Stimulated activated CD8-positive, alpha-beta memory T cell treated with anti-CD3 and anti-CD28 coated beads, Interleukin-15, amount 100 ng/mL, for 4 hours (primary cell): ENCODE data around the gene ABTB1.

ENCODE experiments used
- DNase-seq, 2 donors: peaks; one replicate each; pipeline ENCODE4 v3.0.0-alpha.2; 2020; ENCODE audit warnings: low read depth in 2 of 2

The ABTB1 gene

GRCh38 chr3:127686512-127686894 lies 13.8 kb downstream of the ABTB1 start:
- DNase-seq, result no peak

GRCh38 chr3:127687228-127687737 lies 14.5 kb downstream of the ABTB1 start:
- DNase-seq, result no peak

GRCh38 chr3:127688022-127688415 lies 15.3 kb downstream of the ABTB1 start:
- DNase-seq, result no peak

DNA sequence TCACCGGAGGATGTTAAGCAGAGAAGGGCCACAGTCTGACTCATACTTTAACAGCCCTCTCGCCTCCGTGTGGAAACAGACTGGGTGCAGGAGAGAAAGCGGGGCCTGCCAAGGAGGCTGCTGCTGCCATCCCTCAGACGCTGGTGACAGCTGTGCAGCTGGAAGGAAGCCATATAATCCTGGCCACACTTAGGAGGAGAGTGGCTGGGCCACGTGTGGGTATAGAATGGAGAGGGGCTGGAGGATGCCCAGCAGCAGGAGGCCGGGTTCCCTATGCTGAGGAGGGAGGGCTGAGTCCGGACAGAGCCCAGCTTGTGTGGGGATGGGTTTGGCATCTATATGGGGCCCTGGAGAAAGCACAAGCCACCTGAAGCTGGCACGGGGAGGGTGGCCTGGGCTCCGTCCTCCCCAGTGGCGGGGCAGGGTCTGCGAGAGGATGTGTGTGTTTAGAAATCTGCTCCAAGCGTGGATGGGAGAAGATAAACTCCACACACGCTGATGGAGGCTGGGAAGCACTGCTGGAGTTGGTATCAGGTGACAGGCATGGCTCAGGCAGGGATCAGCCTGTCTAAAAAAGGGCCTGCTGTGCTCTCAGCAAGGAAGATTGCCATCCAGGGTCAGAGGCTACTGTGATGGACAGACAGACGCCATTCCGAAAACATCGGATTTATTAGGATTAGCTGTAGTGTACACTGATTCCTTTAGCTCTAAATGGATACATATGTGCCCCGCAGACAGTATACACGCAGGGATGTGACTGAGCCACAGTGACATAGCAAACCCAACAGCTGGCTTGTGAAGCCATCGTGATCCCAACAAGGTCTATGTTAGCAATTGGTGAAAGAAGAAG lies 15.9 kb downstream of the ABTB1 start:
- DNase-seq, result no peak

DNA sequence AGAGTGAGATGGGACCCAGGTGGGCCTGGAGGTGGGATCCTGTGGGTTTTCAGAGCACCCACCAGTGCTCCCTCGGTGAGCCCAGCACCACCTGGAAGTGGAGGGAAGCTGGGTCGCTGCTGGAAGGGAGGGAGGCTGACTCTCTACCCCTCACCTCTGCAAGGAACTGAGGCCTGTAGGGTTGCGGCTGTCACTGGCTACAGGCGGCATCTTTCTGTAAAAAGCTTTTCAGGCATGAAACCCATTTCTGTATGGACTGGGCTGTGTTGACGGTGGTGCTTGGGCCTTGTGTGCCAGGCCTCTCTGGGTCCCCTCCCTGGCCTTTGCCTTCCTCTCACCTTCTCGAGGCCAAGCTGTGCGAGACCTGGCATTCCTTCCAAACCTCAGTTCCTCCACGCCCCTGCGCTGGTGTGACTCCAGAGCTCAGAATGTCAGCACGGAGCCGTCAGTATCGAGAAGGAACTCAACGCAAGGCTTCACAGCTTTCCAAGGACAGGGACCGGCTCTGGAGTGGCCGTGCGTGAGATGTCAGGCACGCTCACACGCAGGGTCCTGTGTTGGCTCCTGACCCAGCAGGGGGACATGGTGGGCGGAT lies 16.6 kb downstream of the ABTB1 start:
- DNase-seq, result no peak

GRCh38 chr3:127690106-127690505 lies 17.4 kb downstream of the ABTB1 start:
- no peak for DNase-seq

GRCh38 chr3:127690823-127691452 lies 18.2 kb downstream of the ABTB1 start:
- no peak for DNase-seq

- DNase-seq, result no peak
Measured at GRCh38 chr3:127691489-127691888, 18.7 kb downstream of the ABTB1 start.

DNA sequence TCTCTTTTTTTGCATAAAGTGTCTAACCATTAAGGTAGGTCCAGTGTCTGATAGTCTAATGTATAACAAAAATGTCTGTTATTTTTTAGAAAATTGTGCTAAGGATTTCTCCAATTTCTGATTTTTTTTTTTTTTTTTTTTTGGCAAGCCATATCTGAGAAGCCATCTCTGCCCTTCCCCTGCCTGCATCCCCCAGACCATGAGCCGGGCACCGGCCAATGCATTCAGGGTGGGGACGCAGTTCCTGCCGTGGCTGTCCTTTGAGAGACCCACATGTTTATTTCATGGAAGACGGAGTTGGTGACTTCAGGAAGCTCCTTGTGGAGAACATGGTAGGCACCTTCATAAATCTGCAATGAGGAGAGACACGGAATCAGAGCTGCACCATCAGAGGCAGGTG lies 19.2 kb downstream of the ABTB1 start:
- DNase-seq, result no peak

DNA sequence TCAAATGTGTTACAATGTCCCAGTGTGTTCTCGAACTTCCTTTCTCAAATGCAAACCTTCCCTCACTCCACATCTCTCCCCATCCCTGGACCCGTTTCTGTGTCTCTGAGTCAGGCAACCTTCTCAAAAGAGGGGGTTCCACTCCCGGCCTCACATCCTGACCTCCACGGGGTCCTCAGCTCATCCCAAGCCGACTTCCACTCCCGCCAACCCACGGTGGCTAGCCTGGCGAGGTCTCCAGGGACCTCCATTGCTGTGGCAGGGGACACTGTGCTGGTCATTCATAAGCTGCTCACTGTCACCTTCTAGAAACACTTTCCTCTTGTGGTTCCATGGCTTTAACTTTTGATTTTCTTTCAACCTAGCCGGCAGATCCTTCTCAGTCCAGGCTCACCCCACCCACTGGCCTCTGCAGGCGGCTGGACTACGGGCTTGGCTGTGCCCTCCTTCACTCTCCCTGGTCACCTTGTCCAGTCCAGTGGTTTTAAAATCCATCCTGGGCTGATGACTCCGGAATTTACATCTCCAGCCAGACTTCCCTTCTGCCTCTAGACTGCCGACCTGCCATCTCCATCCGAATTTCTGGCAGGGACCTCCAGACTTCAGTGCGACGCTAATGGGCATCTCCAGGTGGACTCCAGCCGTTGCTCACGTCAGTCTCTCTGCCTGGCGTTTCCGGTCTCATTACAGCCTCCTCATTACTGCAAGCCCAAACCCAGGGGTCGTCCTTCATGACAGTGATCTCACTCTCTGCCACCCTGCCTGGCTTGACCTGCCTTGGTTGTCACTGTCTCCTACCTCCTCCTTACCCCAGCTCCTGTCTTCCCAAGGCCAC lies 20.0 kb downstream of the ABTB1 start:
- DNase-seq, result no peak

DNA sequence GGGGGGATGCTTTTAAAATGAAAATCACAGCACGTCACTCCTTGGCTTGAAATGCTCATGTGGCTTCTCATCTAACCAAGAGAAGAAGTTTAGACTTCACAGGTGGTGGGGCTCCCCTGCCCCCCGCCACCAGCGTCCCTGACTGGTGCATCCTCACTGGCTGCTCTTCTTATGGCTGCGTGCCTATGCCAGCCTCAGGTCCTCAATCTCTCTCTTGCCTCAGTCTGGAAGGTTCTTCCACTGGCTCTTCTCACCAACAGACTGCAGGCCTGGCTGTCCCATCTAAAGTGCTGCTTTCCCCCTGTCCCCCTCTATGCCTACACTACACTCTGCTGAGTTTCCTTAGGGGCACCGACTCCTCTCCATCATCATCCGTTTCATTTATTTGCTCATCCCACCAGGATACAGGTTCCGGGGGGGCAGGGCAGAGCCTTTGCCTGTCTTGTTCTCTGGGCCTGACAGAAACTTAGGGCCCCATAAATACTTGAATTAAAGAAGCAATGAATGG lies 20.6 kb downstream of the ABTB1 start:
- no peak for DNase-seq

- no peak for DNase-seq
Measured at GRCh38 chr3:127694467-127695215, 21.9 kb downstream of the ABTB1 start.

- DNase-seq, result no peak
Measured at GRCh38 chr3:127697551-127698240, 24.9 kb downstream of the ABTB1 start.

DNA sequence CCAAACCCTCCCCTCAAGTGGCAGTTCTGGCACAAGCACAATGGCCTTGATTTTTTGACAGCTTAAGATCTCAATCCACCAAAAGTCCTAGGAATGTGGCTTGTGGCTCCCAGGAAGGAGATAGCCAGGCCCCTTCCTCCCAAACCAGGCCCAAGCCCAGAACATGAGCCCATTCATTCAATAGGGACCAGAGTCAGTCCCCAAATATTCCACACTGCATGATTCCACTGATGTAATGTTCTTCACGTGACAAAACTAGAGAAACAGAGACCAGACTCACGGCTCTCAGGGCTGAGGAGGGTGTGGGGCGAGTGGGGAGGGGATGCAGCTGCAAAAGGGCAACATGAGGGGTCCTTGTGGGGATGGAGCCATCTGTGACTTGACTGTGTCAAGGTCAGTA lies 25.5 kb downstream of the ABTB1 start:
- DNase-seq, result no peak

- no peak for DNase-seq
Measured at GRCh38 chr3:127698691-127699415, 26.1 kb downstream of the ABTB1 start.

GRCh38 chr3:127699416-127700300 lies 26.9 kb downstream of the ABTB1 start:
- no peak for DNase-seq

- DNase-seq, result no peak
Measured at GRCh38 chr3:127700406-127700805, 27.7 kb downstream of the ABTB1 start.

DNA sequence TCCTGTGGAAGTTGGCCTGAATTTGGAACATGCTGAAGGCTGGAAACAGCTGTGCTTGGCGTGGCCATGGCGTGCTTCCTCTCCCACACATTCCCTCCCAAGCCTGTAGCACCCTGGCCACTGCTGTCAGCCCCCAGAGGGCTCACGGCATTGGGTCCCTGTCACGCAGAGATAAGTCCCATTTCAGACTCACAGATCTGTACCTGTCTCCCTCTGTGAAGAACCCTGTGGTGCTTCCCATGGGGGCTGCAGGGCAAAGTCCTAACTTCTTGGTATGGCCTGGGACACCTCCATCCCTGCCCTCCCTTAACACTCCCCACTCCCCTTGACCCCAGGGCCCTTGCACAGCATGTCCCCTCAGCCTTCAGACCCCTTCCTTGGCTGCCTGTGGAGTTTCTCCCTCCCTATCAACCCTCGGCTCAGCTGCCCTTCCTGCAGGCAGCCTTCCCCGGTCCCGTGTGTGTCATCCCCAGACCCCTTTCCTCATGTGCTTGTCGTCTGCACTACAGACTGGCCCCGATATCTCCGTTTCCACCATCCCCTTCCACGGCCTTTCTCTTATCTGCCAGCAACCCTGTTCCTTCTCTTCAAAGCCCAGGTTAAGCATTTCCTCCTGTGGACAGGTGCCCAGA lies 28.6 kb downstream of the ABTB1 start:
- DNase-seq, result no peak
